HepG2 (cell line): ENCODE data around the gene ZNF581. TPM values are rescaled to one million over a fixed set of nuclear protein-coding genes. Genes with fewer than 3 reads are reported as not detected.

Experiments
- ATF1 ChIP-seq: IDR thresholded peaks from 2 replicates; pipeline ENCODE4 v1.6.1; 2016; ENCODE audit warnings: mild to moderate bottlenecking, control low read depth
- ELF1 ChIP-seq: sonication (generic); formaldehyde crosslinking; IDR thresholded peaks from 2 replicates; pipeline ENCODE4 v1.4.0; 2020; ENCODE audit warnings: missing genetic modification reagents
- KLF13 ChIP-seq: sonication (generic); formaldehyde crosslinking; IDR thresholded peaks from 2 replicates; pipeline ENCODE4 v1.4.0; 2020; ENCODE audit warnings: mild to moderate bottlenecking, missing genetic modification reagents
- MXD4 ChIP-seq: IDR thresholded peaks from 2 replicates; pipeline ENCODE4 v1.6.1; 2016; ENCODE audit warnings: mild to moderate bottlenecking, missing biosample characterization, missing genetic modification reagents
- POLR2A ChIP-seq, 2 experiments: IDR thresholded peaks; 2 replicates each; pipeline ENCODE4 v1.6.1; 2011; ENCODE audit warnings: low read depth in 2 of 2, low read length in 2 of 2, mild to moderate bottlenecking in 1 of 2, moderate library complexity in 1 of 2; ENCODE audit not compliant: insufficient read depth in 1 of 2
- SALL1 ChIP-seq: sonication (generic); formaldehyde crosslinking; IDR thresholded peaks from 2 replicates; pipeline ENCODE4 v1.8.0; 2022; ENCODE audit warnings: mild to moderate bottlenecking, missing genetic modification reagents
- SNRNP70 ChIP-seq: fragments of 200-400 bp; formaldehyde crosslinking; IDR thresholded peaks from 2 replicates; pipeline ENCODE4 v1.6.1; 2017; ENCODE audit warnings: mild to moderate bottlenecking, low read depth, low read length, moderate library complexity
- ZNF256 ChIP-seq: sonication (generic); formaldehyde crosslinking; conservative IDR thresholded peaks from 2 replicates; pipeline ENCODE4 v1.4.0; 2020; ENCODE audit warnings: missing genetic modification reagents
- ZNF280D ChIP-seq: sonication (generic); formaldehyde crosslinking; IDR thresholded peaks from 2 replicates; pipeline ENCODE4 v1.5.1; 2020; ENCODE audit warnings: mild to moderate bottlenecking, missing genetic modification reagents
- ZNF547 ChIP-seq: sonication (generic); formaldehyde crosslinking; IDR thresholded peaks from 2 replicates; pipeline ENCODE4 v1.5.1; 2020; ENCODE audit warnings: mild to moderate bottlenecking, missing genetic modification reagents
- ZNF660 ChIP-seq: sonication (generic); formaldehyde crosslinking; IDR thresholded peaks from 2 replicates; pipeline ENCODE4 v1.5.1; 2020; ENCODE audit warnings: mild to moderate bottlenecking, low read depth, missing genetic modification reagents, borderline replicate concordance
- ZSCAN30 ChIP-seq: sonication (generic); formaldehyde crosslinking; IDR thresholded peaks from 2 replicates; pipeline ENCODE4 v1.5.0; 2020; ENCODE audit warnings: mild to moderate bottlenecking, missing genetic modification reagents
- polyA plus RNA-seq, 8 experiments: library from polyadenylated mRNA; depleted of rRNA in 3 of 8; stranded (reverse) in 7 of 8; unstranded in 1 of 8; fragments of >200 nt; fragmentation: Illumina TruSeq in 4 of 8; extraction: Trizol in 4 of 8; gene quantifications; 2 replicates each; pipeline versions ENCODE4 v1.2.1 to v1.2.3, GENCODE V29; 2011 to 2016; ENCODE audit warnings: low read depth in 4 of 8, missing spikeins in 1 of 8, mixed read lengths in 1 of 8; ENCODE audit not compliant: insufficient read depth in 1 of 8
- total RNA-seq, 5 experiments: library from RNA; depleted of rRNA; stranded (reverse); fragments of >200 nt; fragmentation: Illumina TruSeq; extraction: Trizol; gene quantifications; 2 replicates each; pipeline ENCODE4 v1.2.3, GENCODE V29; 2016; ENCODE audit warnings: low read depth in 1 of 5
- TF ChIP-seq, protein P1 (sequence below): sonication (generic); formaldehyde crosslinking; IDR thresholded peaks from 2 replicates; pipeline ENCODE4 v1.4.0; 2020; ENCODE audit warnings: mild to moderate bottlenecking, missing genetic modification reagents

ZNF581 gene
- total and polyA plus RNA-seq, 2 of the 13 experiments (the other 11 are each of a cell fraction or from before 2014, with no cell fraction given) = 19.6 to 49.5 TPM

GRCh38 chr19:55647732-55648584, 4.5 kb downstream of the ZNF581 start, which contains the start of gene CCDC106 (continued):
- TF ChIP-seq ZNF256 (CRISPR knock-in tag) (no peak), ZNF660 (no peak), MXD4 (peak; percentile 49; the same call in 1 of the 2 replicates), ATF1 (CRISPR knock-in tag) (no peak), SALL1 (CRISPR knock-in tag) (peak; percentile 75), ELF1 (CRISPR knock-in tag) (no peak), ZNF280D (CRISPR knock-in tag) (0 out of 2 replicates have a peak, but pooled peaks have one; percentile 46), ZSCAN30 (CRISPR knock-in tag) (no peak), KLF13 (CRISPR knock-in tag) (no peak), ZNF547 (CRISPR knock-in tag) (no peak), POLR2A (IDR thresholded peaks at IDR 0.05; ENCODE audit: insufficient read depth in 1 of 2, low read depth in 2 of 2, low read length in 2 of 2) (peak in 1 of 2 experiments; percentile 47; a peak in 1 of 4 replicates), SNRNP70 (no peak)
- TF ChIP-seq, protein P1, sequence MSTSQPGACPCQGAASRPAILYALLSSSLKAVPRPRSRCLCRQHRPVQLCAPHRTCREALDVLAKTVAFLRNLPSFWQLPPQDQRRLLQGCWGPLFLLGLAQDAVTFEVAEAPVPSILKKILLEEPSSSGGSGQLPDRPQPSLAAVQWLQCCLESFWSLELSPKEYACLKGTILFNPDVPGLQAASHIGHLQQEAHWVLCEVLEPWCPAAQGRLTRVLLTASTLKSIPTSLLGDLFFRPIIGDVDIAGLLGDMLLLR = no peak
- TF ChIP-seq, all 625 proteins: peak for 159
